Measurements from ENCODE around the gene SKOR1. TPM values are rescaled to one million over a fixed set of nuclear protein-coding genes. Genes with fewer than 3 reads are reported as not detected.

Gene SKOR1
- total and polyA plus RNA-seq, 2 of the 4 experiments (the other 2 are of a cell fraction): 0.03 TPM; not detected in 1

DNA sequence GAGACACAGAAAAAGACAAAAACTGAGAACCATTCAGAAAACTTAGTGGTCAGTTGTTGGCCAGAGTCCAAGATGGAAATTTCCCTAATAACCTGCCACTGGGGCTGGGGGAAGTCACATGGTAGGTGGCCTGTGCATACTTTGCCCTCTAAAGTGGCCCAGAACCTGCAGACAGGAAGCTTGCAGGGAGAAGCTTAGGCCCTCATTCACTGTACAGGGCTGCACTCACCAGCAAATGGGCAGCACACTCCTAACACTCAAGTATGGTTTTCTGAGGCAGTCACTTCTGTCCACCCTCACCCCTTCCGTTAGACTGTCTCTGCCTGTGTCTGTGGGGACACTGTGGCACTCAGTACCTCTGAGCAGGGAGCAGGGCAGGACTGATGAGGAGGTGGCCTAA lies 29.0 kb downstream of the SKOR1 start:
- Histone ChIP-seq H2AK5ac (ENCODE audit: low read depth, low read length) (no peak overlapping the region), H4K8ac (ENCODE audit: low read depth in 2 of 2, low read length in 2 of 2) (no peak overlapping the region), H4K91ac (ENCODE audit: insufficient read depth, low read depth, low read length) (no peak overlapping the region), H3K27me3 (ENCODE audit: control insufficient read depth, insufficient read depth, low read length) (peaks cover 2% of the 10 kb centered on the region), H3K9me1 (ENCODE audit: insufficient read depth, low read length) (no peaks in the 10 kb centered on the region), H3K4me3 (ENCODE audit: insufficient read depth, low read depth, low read length) (no peak overlapping the region), H2BK5ac (ENCODE audit: low read depth, low read length, poor library complexity, severe bottlenecking) (no peak overlapping the region), H2BK20ac (ENCODE audit: low read depth, low read length) (no peak overlapping the region), H3K4ac (ENCODE audit: low read depth, low read length) (no peak overlapping the region), H3K27ac (ENCODE audit: insufficient read depth, low read length) (no peak overlapping the region), H3K23ac (ENCODE audit: low read depth, low read length) (no peak overlapping the region), H2AFZ (replicated peaks; ENCODE audit: low read length, poor library complexity) (no peak overlapping the region), H3K79me1 (ENCODE audit: low read depth in 1 of 2, low read length in 2 of 2) (no peaks in the 10 kb centered on the region), H2BK15ac (ENCODE audit: low read depth, low read length) (no peak overlapping the region), H3K56ac (ENCODE audit: extremely low read depth, insufficient read depth, low read length) (no peak overlapping the region), H4K20me1 (ENCODE audit: insufficient read depth, low read length) (no peaks in the 10 kb centered on the region), H3K4me1 (ENCODE audit: control insufficient read depth, insufficient read depth, low read length) (no peaks in the 10 kb centered on the region), H2BK120ac (ENCODE audit: low read depth, low read length) (no peak overlapping the region), H3K9me3 (ENCODE audit: control insufficient read depth, insufficient read depth, low read length) (no peaks in the 10 kb centered on the region), H3K36me3 (ENCODE audit: control insufficient read depth, insufficient read depth, low read length) (no peaks in the 10 kb centered on the region), H3K4me2 (ENCODE audit: low read depth, low read length) (no peak overlapping the region), H3K9ac (ENCODE audit: low read depth, low read length) (no peak overlapping the region), H2AK9ac (replicated peaks; ENCODE audit: low read depth, low read length, poor library complexity) (no peak overlapping the region), H3K14ac (replicated peaks; ENCODE audit: low read depth, low read length) (no peak overlapping the region), H3K18ac (ENCODE audit: low read depth, low read length) (no peak overlapping the region), H4K5ac (ENCODE audit: low read depth, low read length) (no peak overlapping the region)
- no TSS peak for BruUV-seq (replicated peaks)
- DNase-seq (no peak), ATAC-seq (ENCODE audit: low read depth) (no peak)
- CTCF ChIA-PET: no interaction called here
- dilution Hi-C loops (cut with HindIII; ENCODE audit: low sequenced_read_pairs, unreplicated experiment): no loop called here
- no CpG with 5 or more reads among the region's 1 CpG for WGBS, 2 experiments (ENCODE audit: extremely low coverage in 2 of 2, insufficient read length in 1 of 2)
- in situ Hi-C loops (cut with MboI; ENCODE audit: low sequenced_read_pairs): no loop called here
- intact Hi-C loops (cut with micrococcal nuclease): no loop called here
- TF ChIP-seq CEBPB (IDR thresholded peaks at IDR 0.05; ENCODE audit: low read depth, low read length): no peak
- POLR2A ChIA-PET (ENCODE audit: unreplicated experiment): no interaction called here
